Measurements from ENCODE around the gene SHC2.
"Not testable (repeated sequence)": the region's sequence is repeated elsewhere in the genome, so short reads cannot be mapped to it uniquely, and the experiment has no call there.

Gene SHC2

GRCh38 chr19:444677-445210 lies 16.1 kb downstream of the SHC2 start:
- DNase-seq = no peak

GRCh38 chr19:443005-443404 lies 17.8 kb downstream of the SHC2 start:
- DNase-seq = no peak

- DNase-seq = no peak
These were observed 18.7 kb downstream of the SHC2 start for GRCh38 chr19:442085-442484.

GRCh38 chr19:441213-441836 lies 19.5 kb downstream of the SHC2 start:
- no peak for DNase-seq

- no peak for DNase-seq
These were observed 20.2 kb downstream of the SHC2 start for GRCh38 chr19:440391-441212.

- DNase-seq = no peak
These were observed 21.5 kb downstream of the SHC2 start for GRCh38 chr19:439167-439900.

- DNase-seq = no peak
These were observed 22.3 kb downstream of the SHC2 start for GRCh38 chr19:438416-438958.

- no peak for DNase-seq
These were observed 23.8 kb downstream of the SHC2 start for GRCh38 chr19:437041-437440.

GRCh38 chr19:436413-436950 lies 24.4 kb downstream of the SHC2 start:
- no peak for DNase-seq

GRCh38 chr19:435707-436412 lies 25.0 kb downstream of the SHC2 start:
- no peak for DNase-seq

- DNase-seq = no peak
These were observed 25.7 kb downstream of the SHC2 start for GRCh38 chr19:435056-435706.

GRCh38 chr19:434152-434960 lies 26.5 kb downstream of the SHC2 start:
- DNase-seq = no peak

GRCh38 chr19:430701-431100 lies 30.1 kb downstream of the SHC2 start:
- DNase-seq = no peak

- no peak for DNase-seq
These were observed 32.7 kb downstream of the SHC2 start for GRCh38 chr19:428149-428548.

- DNase-seq = not testable (repeated sequence)
These were observed 33.2 kb downstream of the SHC2 start for GRCh38 chr19:427675-428074.

GRCh38 chr19:426725-427445 lies 33.9 kb downstream of the SHC2 start:
- no peak for DNase-seq

GRCh38 chr19:425056-425455 lies 35.8 kb downstream of the SHC2 start:
- no peak for DNase-seq

- no peak for DNase-seq
These were observed 36.3 kb downstream of the SHC2 start for GRCh38 chr19:424546-424945.

GRCh38 chr19:423691-424466 lies 37.0 kb downstream of the SHC2 start:
- DNase-seq = no peak

- DNase-seq = not testable (repeated sequence)
These were observed 38.0 kb downstream of the SHC2 start for GRCh38 chr19:422917-423226.
